DND-41 (cell line): Measurements from ENCODE around the gene LIPF.

ENCODE experiments used
- ATAC-seq: fragments of 200-7000 bp; cut with Tn5 transposase; 3 replicates; pipeline ENCODE4 v1.9.1; 2021; ENCODE audit warnings: low read depth; ENCODE audit not compliant: insufficient read depth
- DNase-seq: peaks from one replicate; pipeline ENCODE4 v3.0.0-alpha.2; 2020
- H2AFZ ChIP-seq: 2 replicates; pipeline ENCODE4 v1.6.0; 2012; ENCODE audit warnings: low read depth, low read length
- H3K27ac ChIP-seq: 2 replicates; pipeline ENCODE4 v1.5.1; 2012; ENCODE audit warnings: low read length, inconsistent platforms
- H3K27me3 ChIP-seq: fragments of 200-600 bp; sonication (generic); 2 replicates; pipeline ENCODE4 v1.6.0; 2012; ENCODE audit warnings: low read length, mild to moderate bottlenecking, inconsistent platforms; ENCODE audit not compliant: insufficient read depth, poor library complexity
- H3K36me3 ChIP-seq: 2 replicates; pipeline ENCODE4 v1.5.1; 2012; ENCODE audit warnings: low read length, inconsistent platforms; ENCODE audit not compliant: insufficient read depth
- H3K4me1 ChIP-seq: 2 replicates; pipeline ENCODE4 v1.5.1; 2012; ENCODE audit warnings: mild to moderate bottlenecking, low read length; ENCODE audit not compliant: insufficient read depth
- H3K4me2 ChIP-seq: 2 replicates; pipeline ENCODE4 v1.6.0; 2012; ENCODE audit warnings: mild to moderate bottlenecking, moderate library complexity, low read length, inconsistent platforms; ENCODE audit not compliant: insufficient read depth
- H3K4me3 ChIP-seq, 2 experiments: fragments of 200-600 bp in 1 of 2; shearing (Covaris generic) in 1 of 2; 2 replicates each; pipeline ENCODE4 v1.5.1; 2012 to 2016; ENCODE audit warnings: inconsistent platforms in 2 of 2, low read length in 2 of 2, mild to moderate bottlenecking in 2 of 2, low read depth in 1 of 2, moderate library complexity in 1 of 2
- H3K79me2 ChIP-seq: 2 replicates; pipeline ENCODE4 v1.6.0; 2012; ENCODE audit warnings: low read length, inconsistent platforms; ENCODE audit not compliant: insufficient read depth
- H3K9ac ChIP-seq: 2 replicates; pipeline ENCODE4 v1.6.0; 2012; ENCODE audit warnings: low read depth, mild to moderate bottlenecking, inconsistent platforms, low read length, moderate library complexity
- H3K9me3 ChIP-seq: 2 replicates; pipeline ENCODE4 v1.5.1; 2012; ENCODE audit warnings: low read length, moderate library complexity, mild to moderate bottlenecking, inconsistent platforms; ENCODE audit not compliant: insufficient read depth, severe bottlenecking
- H4K20me1 ChIP-seq: 2 replicates; pipeline ENCODE4 v1.6.0; 2012; ENCODE audit warnings: low read length; ENCODE audit not compliant: insufficient read depth
- CTCF ChIP-seq: IDR thresholded peaks from 2 replicates; pipeline ENCODE4 v1.5.1; 2012; ENCODE audit warnings: borderline replicate concordance, low read length, moderate library complexity, mild to moderate bottlenecking; ENCODE audit not compliant: poor library complexity, severe bottlenecking; ENCODE audit errors: extremely low read depth
- EZH2 ChIP-seq: IDR thresholded peaks from 3 replicates; pipeline ENCODE4 v1.6.1; 2012; ENCODE audit warnings: borderline replicate concordance, low read depth, mild to moderate bottlenecking, moderate library complexity, low read length, inconsistent platforms; ENCODE audit not compliant: severe bottlenecking

Gene LIPF

GRCh38 chr10:88721392-88721791 lies 57.1 kb downstream of the LIPF start:
- no peak for TF ChIP-seq EZH2
- TF ChIP-seq CTCF: no peak
- no peak for DNase-seq

GRCh38 chr10:88725798-88726197 lies 61.6 kb downstream of the LIPF start:
- Histone ChIP-seq H3K4me2 (no peak overlapping the region), H3K27me3 (peaks cover 3% of the 10 kb centered on the region), H3K4me3 (no peak overlapping the region), H3K9ac (no peak overlapping the region), H3K4me1 (no peaks in the 10 kb centered on the region), H3K27ac (no peak overlapping the region), H3K79me2 (no peaks in the 10 kb centered on the region), H3K36me3 (no peaks in the 10 kb centered on the region), H3K9me3 (no peaks in the 10 kb centered on the region), H2AFZ (no peak overlapping the region), H4K20me1 (no peaks in the 10 kb centered on the region)
- DNase-seq: no peak
- no peak for TF ChIP-seq CTCF
- TF ChIP-seq EZH2: no peak
- no peak for ATAC-seq

More at GRCh38 chr10:88721392-88721791, 57.1 kb downstream of the LIPF start:
- no peak overlapping the region for H3K9ac ChIP-seq
- no peak overlapping the region for H3K4me3 ChIP-seq
- no peak overlapping the region for H3K4me2 ChIP-seq
- H3K36me3 ChIP-seq: no peaks in the 10 kb centered on the region
- no peak for ATAC-seq
- no peak overlapping the region for H2AFZ ChIP-seq
- H3K27me3 ChIP-seq: peaks cover 15% of the 10 kb centered on the region
- H3K9me3 ChIP-seq: no peaks in the 10 kb centered on the region
- no peaks in the 10 kb centered on the region for H3K79me2 ChIP-seq
- no peak overlapping the region for H3K27ac ChIP-seq
- H4K20me1 ChIP-seq: no peaks in the 10 kb centered on the region
- no peaks in the 10 kb centered on the region for H3K4me1 ChIP-seq

- no peak overlapping the region for H3K4me3 ChIP-seq
- no peak overlapping the region for H2AFZ ChIP-seq
- peaks cover 3% of the 10 kb centered on the region for H3K27me3 ChIP-seq
- H3K9me3 ChIP-seq: no peaks in the 10 kb centered on the region
- no peaks in the 10 kb centered on the region for H3K4me1 ChIP-seq
- no peak overlapping the region for H3K9ac ChIP-seq
- ATAC-seq (no peak), DNase-seq (peak; percentile 16)
- no peaks in the 10 kb centered on the region for H3K79me2 ChIP-seq
- no peaks in the 10 kb centered on the region for H3K36me3 ChIP-seq
- H3K4me2 ChIP-seq: no peak overlapping the region
- no peak overlapping the region for H3K27ac ChIP-seq
- TF ChIP-seq EZH2: no peak
- TF ChIP-seq CTCF: peak; percentile 55
- no peaks in the 10 kb centered on the region for H4K20me1 ChIP-seq
Observed at GRCh38 chr10:88728107-88728763, 64.0 kb downstream of the LIPF start.
